Measurements from ENCODE around the gene PEAK1. TPM values are rescaled to one million over a fixed set of nuclear protein-coding genes. Genes with fewer than 3 reads are reported as not detected.

Gene PEAK1
- total and polyA plus RNA-seq, 7 donors: 4.0 to 32.1 (median 25.3) TPM

GRCh38 chr15:77329202-77329601, 90.7 kb downstream of the PEAK1 start:
- H3K36me3 ChIP-seq (ENCODE audit: insufficient read depth in 1 of 2, low read depth in 1 of 2): no peaks in the 10 kb centered on the region
- TF ChIP-seq CTCF (IDR thresholded peaks at IDR 0.05): no peak
- intact Hi-C loops (cut with DNase I): no loop called here
- H3K4me3 ChIP-seq: no peak overlapping the region
- WGBS, 3 donors: 57 to 79% (median 71%) methylated on average over 1 of the region's 1 CpG
- no peaks in the 10 kb centered on the region for H3K9me3 ChIP-seq
- H3K27ac ChIP-seq: no peak overlapping the region
- no peak for ATAC-seq
- no peak for DNase-seq
- peaks cover 12% of the 10 kb centered on the region for H3K4me1 ChIP-seq
- no peaks in the 10 kb centered on the region for H3K27me3 ChIP-seq (ENCODE audit: insufficient read depth in 3 of 3, low read length in 2 of 3)

GRCh38 chr15:77327844-77328529, 91.9 kb downstream of the PEAK1 start:
- intact Hi-C loops (cut with DNase I): no loop called here
- H3K4me1 ChIP-seq: peaks cover 12% of the 10 kb centered on the region
- ATAC-seq (no peak), DNase-seq (no peak)
- TF ChIP-seq CTCF (IDR thresholded peaks at IDR 0.05): no peak
- WGBS, 3 donors: 72 to 82% (median 74%) methylated on average over 3 of the region's 3 CpGs
- no peaks in the 10 kb centered on the region for H3K36me3 ChIP-seq (ENCODE audit: insufficient read depth in 1 of 2, low read depth in 1 of 2)
- no peaks in the 10 kb centered on the region for H3K9me3 ChIP-seq
- no peak overlapping the region for H3K27ac ChIP-seq
- no peaks in the 10 kb centered on the region for H3K27me3 ChIP-seq (ENCODE audit: insufficient read depth in 3 of 3, low read length in 2 of 3)
- H3K4me3 ChIP-seq: no peak overlapping the region

GRCh38 chr15:77327168-77327567, 92.7 kb downstream of the PEAK1 start:
- Histone ChIP-seq H3K27me3 (ENCODE audit: insufficient read depth in 3 of 3, low read length in 2 of 3) (no peaks in the 10 kb centered on the region), H3K9me3 (no peaks in the 10 kb centered on the region), H3K36me3 (ENCODE audit: insufficient read depth in 1 of 2, low read depth in 1 of 2) (no peaks in the 10 kb centered on the region), H3K27ac (no peak overlapping the region), H3K4me1 (peaks cover 12% of the 10 kb centered on the region), H3K4me3 (no peak overlapping the region)
- 92 to 98% (median 95%) methylated on average over 2 of the region's 2 CpGs for WGBS, 3 donors
- TF ChIP-seq CTCF (IDR thresholded peaks at IDR 0.05): no peak
- intact Hi-C loops (cut with DNase I): no loop called here
- DNase-seq: no peak
- ATAC-seq: no peak

- Histone ChIP-seq H3K36me3 (ENCODE audit: insufficient read depth in 1 of 2, low read depth in 1 of 2) (no peaks in the 10 kb centered on the region), H3K4me1 (peaks cover 12% of the 10 kb centered on the region), H3K9me3 (no peaks in the 10 kb centered on the region), H3K27me3 (ENCODE audit: insufficient read depth in 3 of 3, low read length in 2 of 3) (no peaks in the 10 kb centered on the region), H3K27ac (no peak overlapping the region), H3K4me3 (no peak overlapping the region)
- ATAC-seq (no peak), DNase-seq (no peak)
- intact Hi-C loops (cut with DNase I): no loop called here
- WGBS, 3 donors: 77 to 89% (median 87%) methylated on average over 2 of the region's 2 CpGs
- TF ChIP-seq CTCF (IDR thresholded peaks at IDR 0.05): no peak
These were observed 93.5 kb downstream of the PEAK1 start for GRCh38 chr15:77326366-77326765.

- no peak for TF ChIP-seq CTCF (IDR thresholded peaks at IDR 0.05)
- Histone ChIP-seq H3K27me3 (ENCODE audit: insufficient read depth in 3 of 3, low read length in 2 of 3) (no peaks in the 10 kb centered on the region), H3K9me3 (no peaks in the 10 kb centered on the region), H3K4me3 (no peak overlapping the region), H3K27ac (no peak overlapping the region), H3K4me1 (no peaks in the 10 kb centered on the region), H3K36me3 (ENCODE audit: insufficient read depth in 1 of 2, low read depth in 1 of 2) (no peaks in the 10 kb centered on the region)
- ATAC-seq (no peak), DNase-seq (no peak)
- 38 to 57% (median 38%) methylated on average over 1 of the region's 1 CpG for WGBS, 3 donors
- intact Hi-C loops (cut with DNase I): loop anchor here in 1 of 2 donors (5.0 kb wide), 1 partner anchor 40 kb away; no protein-coding TSS in a partner anchor
These were observed 107.4 kb downstream of the PEAK1 start for GRCh38 chr15:77312523-77312922.
